CD8-positive, alpha-beta memory T cell (primary cell): Measurements from ENCODE around the gene USP27X. TPM values are rescaled to one million over a fixed set of nuclear protein-coding genes. Genes with fewer than 3 reads are reported as not detected.
A peak's percentile ranks its signal among the peaks of the same experiment; 100 is the strongest.

Source experiments
- CTCF ChIA-PET: fragments of 350-600 bp; sonication (Branson Sonifier 250); formaldehyde crosslinking; loops from one replicate; lab custom pipeline; 2021; ENCODE audit warnings: antibody characterized with exemption; lab: Charles Lee
- POLR2A ChIA-PET: fragments of 350-600 bp; sonication (Branson Sonifier 250); formaldehyde crosslinking; loops from one replicate; lab custom pipeline; 2021; ENCODE audit warnings: antibody characterized with exemption; lab: Charles Lee
- DNase-seq, 5 donors: peaks; one replicate each; pipeline versions ENCODE4 v3.0.0 to v3.0.0-alpha.2; 2020 to 2022; ENCODE audit warnings: mixed read lengths in 1 of 5
- H3K27ac ChIP-seq: one replicate; pipeline ENCODE4 v1.7.0; 2013; ENCODE audit warnings: low read depth, mild to moderate bottlenecking, low read length, moderate library complexity
- H3K27me3 ChIP-seq: 2 replicates; pipeline ENCODE4 v1.7.0; 2013; ENCODE audit warnings: low read length, mild to moderate bottlenecking; ENCODE audit not compliant: insufficient read depth, poor library complexity, severe bottlenecking
- H3K36me3 ChIP-seq: 2 replicates; pipeline ENCODE4 v1.7.0; 2013; ENCODE audit warnings: mild to moderate bottlenecking, low read length, moderate library complexity; ENCODE audit not compliant: insufficient read depth
- H3K4me1 ChIP-seq: 2 replicates; pipeline ENCODE4 v1.7.0; 2013; ENCODE audit warnings: mild to moderate bottlenecking, low read length, moderate library complexity; ENCODE audit not compliant: insufficient read depth
- H3K4me3 ChIP-seq: 2 replicates; pipeline ENCODE4 v1.7.0; 2013; ENCODE audit warnings: mild to moderate bottlenecking, low read length
- H3K9me3 ChIP-seq: 2 replicates; pipeline ENCODE4 v1.7.0; 2013; ENCODE audit warnings: mild to moderate bottlenecking, low read length
- H3K27ac Mint-ChIP-seq, 8 donors: one replicate each; pipeline ENCODE4 v1.8.0; 2020 to 2021; ENCODE audit warnings: mixed read lengths in 8 of 8, mild to moderate bottlenecking in 6 of 8, inconsistent platforms in 3 of 8, moderate library complexity in 3 of 8
- H3K27me3 Mint-ChIP-seq, 2 donors: one replicate each; pipeline ENCODE4 v1.8.0; 2020 to 2021; ENCODE audit warnings: mixed read lengths in 2 of 2, mild to moderate bottlenecking in 1 of 2, moderate library complexity in 1 of 2
- H3K36me3 Mint-ChIP-seq, 3 donors: one replicate each; pipeline ENCODE4 v1.8.0; 2020 to 2021; ENCODE audit warnings: mixed read lengths in 3 of 3, inconsistent platforms in 1 of 3, mild to moderate bottlenecking in 1 of 3
- H3K4me1 Mint-ChIP-seq, 3 donors: one replicate each; pipeline ENCODE4 v1.8.0; 2020 to 2021; ENCODE audit warnings: mixed read lengths in 3 of 3, inconsistent platforms in 1 of 3, mild to moderate bottlenecking in 1 of 3
- H3K4me3 Mint-ChIP-seq, 7 donors: one replicate each; pipeline ENCODE4 v1.8.0; 2020 to 2021; ENCODE audit warnings: mixed read lengths in 7 of 7, mild to moderate bottlenecking in 6 of 7, moderate library complexity in 4 of 7, inconsistent platforms in 2 of 7
- H3K9me3 Mint-ChIP-seq, 5 donors: one replicate each; pipeline ENCODE4 v1.8.0; 2020 to 2022; ENCODE audit warnings: mixed read lengths in 5 of 5, mild to moderate bottlenecking in 3 of 5, moderate library complexity in 2 of 5, inconsistent platforms in 1 of 5
- polyA plus RNA-seq: library from polyadenylated mRNA; unstranded; fragments of 300-500 nt; fragmentation: Illumina TruSeq; gene quantifications from one replicate; pipeline ENCODE4 v1.2.3, GENCODE V29; 2021
- total RNA-seq, 2 experiments: library from RNA; stranded (reverse); gene quantifications; one replicate each; pipeline ENCODE4 v1.2.3, GENCODE V29; 2021

USP27X gene
- total RNA-seq = 1 to 10 TPM; 1.7 TPM
- polyA plus RNA-seq = 0.69 TPM

- no peaks in the 10 kb centered on the region for H3K9me3 Mint-ChIP-seq
- H3K27me3 Mint-ChIP-seq = peaks cover 0 to 2% of the 10 kb centered on the region in 2 donors
- ChIA-PET POLR2A (interaction anchor here (1.0 kb wide), 1 partner anchor 44 kb away, joined by 3 read pairs; the partner anchor contains the start of gene CLCN5), CTCF (interaction anchor here (0.9 to 2.8 kb wide), 6 partner anchors 10 to 686 kb away, joined by 3 to 12 read pairs (median 3); partner anchors contain the start of gene CLCN5)
- peaks cover 18% of the 10 kb centered on the region for H3K4me1 ChIP-seq
- peak within 1 kb of the TSS; percentile 77 to 90 (median 82) for H3K4me3 Mint-ChIP-seq
- H3K9me3 ChIP-seq = no peaks in the 10 kb centered on the region
- H3K27me3 ChIP-seq = no peaks in the 10 kb centered on the region
- peaks cover 15 to 42% (median 22%) of the 10 kb centered on the region in 3 donors for H3K4me1 Mint-ChIP-seq
- H3K27ac ChIP-seq = peak within 1 kb of the TSS; percentile 9
- peak; percentile 74 to 88 (median 76) for DNase-seq
- peaks cover 0 to 3% (median 0%) of the 10 kb centered on the region in 3 donors for H3K36me3 Mint-ChIP-seq
- H3K36me3 ChIP-seq = no peaks in the 10 kb centered on the region
- peak within 1 kb of the TSS; percentile 60 for H3K4me3 ChIP-seq
- H3K27ac Mint-ChIP-seq = peak within 1 kb of the TSS; percentile 66 to 92 (median 72)
These were observed at the start of gene USP27X for GRCh38 chrX:49878834-49879655. USP27X (plus strand) TSS chrX:49879484; CDS start chrX:49880308, 824 bp downstream.

- Mint-ChIP-seq H3K9me3 (no peaks in the 10 kb centered on the region), H3K27ac (no peak overlapping the region), H3K27me3 (peaks cover 0 to 8% of the 10 kb centered on the region in 2 donors), H3K4me1 (no peaks in the 10 kb centered on the region), H3K4me3 (no peak overlapping the region), H3K36me3 (no peaks in the 10 kb centered on the region)
- no peak overlapping the region for H3K4me3 ChIP-seq
- H3K4me1 ChIP-seq = no peaks in the 10 kb centered on the region
- no peaks in the 10 kb centered on the region for H3K36me3 ChIP-seq
- CTCF ChIA-PET = no interaction called here
- H3K27ac ChIP-seq = no peak overlapping the region
- no peaks in the 10 kb centered on the region for H3K27me3 ChIP-seq
- POLR2A ChIA-PET = no interaction called here
- DNase-seq = no peak
- H3K9me3 ChIP-seq = no peaks in the 10 kb centered on the region
These were observed 40.9 kb upstream of the USP27X start for GRCh38 chrX:49838374-49838773.

GRCh38 chrX:49840679-49841078, 38.6 kb upstream of the USP27X start:
- no peaks in the 10 kb centered on the region for H3K9me3 Mint-ChIP-seq
- H3K27me3 Mint-ChIP-seq = peaks cover 0 to 8% of the 10 kb centered on the region in 2 donors
- Histone ChIP-seq H3K4me3 (no peak overlapping the region), H3K27me3 (no peaks in the 10 kb centered on the region), H3K27ac (no peak overlapping the region), H3K36me3 (no peaks in the 10 kb centered on the region), H3K4me1 (no peaks in the 10 kb centered on the region), H3K9me3 (no peaks in the 10 kb centered on the region)
- H3K4me3 Mint-ChIP-seq = no peak overlapping the region
- CTCF ChIA-PET = no interaction called here
- no peak overlapping the region for H3K27ac Mint-ChIP-seq
- POLR2A ChIA-PET = no interaction called here
- H3K36me3 Mint-ChIP-seq = no peaks in the 10 kb centered on the region
- DNase-seq = peak in 3 of 5 donors; percentile 7 to 51 (median 10)
- no peaks in the 10 kb centered on the region for H3K4me1 Mint-ChIP-seq

- no peak overlapping the region for H3K27ac Mint-ChIP-seq
- H3K4me3 Mint-ChIP-seq = no peak overlapping the region
- H3K27ac ChIP-seq = no peak overlapping the region
- H3K4me1 ChIP-seq = no peaks in the 10 kb centered on the region
- peaks cover 3 to 4% of the 10 kb centered on the region in 2 donors for H3K27me3 Mint-ChIP-seq
- H3K36me3 Mint-ChIP-seq = no peaks in the 10 kb centered on the region
- no peaks in the 10 kb centered on the region for H3K9me3 ChIP-seq
- no peaks in the 10 kb centered on the region for H3K27me3 ChIP-seq
- ChIA-PET POLR2A (no interaction called here), CTCF (no interaction called here)
- H3K4me1 Mint-ChIP-seq = no peaks in the 10 kb centered on the region
- no peaks in the 10 kb centered on the region for H3K9me3 Mint-ChIP-seq
- H3K36me3 ChIP-seq = no peaks in the 10 kb centered on the region
- no peak for DNase-seq
- H3K4me3 ChIP-seq = no peak overlapping the region
These were observed 36.7 kb upstream of the USP27X start for GRCh38 chrX:49842621-49843020.

- H3K4me3 Mint-ChIP-seq = no peak overlapping the region
- ChIA-PET CTCF (no interaction called here), POLR2A (no interaction called here)
These were observed 34.7 kb upstream of the USP27X start for GRCh38 chrX:49844611-49845010.

GRCh38 chrX:49845701-49846403, 33.4 kb upstream of the USP27X start:
- no peaks in the 10 kb centered on the region for H3K4me1 Mint-ChIP-seq
- no peak overlapping the region for H3K4me3 ChIP-seq
- H3K4me3 Mint-ChIP-seq = no peak overlapping the region
- no peak overlapping the region for H3K27ac ChIP-seq
- H3K27me3 Mint-ChIP-seq = peaks cover 4 to 11% of the 10 kb centered on the region in 2 donors
- no peaks in the 10 kb centered on the region for H3K36me3 Mint-ChIP-seq
- DNase-seq = no peak
- ChIA-PET POLR2A (no interaction called here), CTCF (no interaction called here)
- no peaks in the 10 kb centered on the region for H3K4me1 ChIP-seq
- no peaks in the 10 kb centered on the region for H3K36me3 ChIP-seq
- H3K9me3 ChIP-seq = no peaks in the 10 kb centered on the region
- H3K9me3 Mint-ChIP-seq = no peaks in the 10 kb centered on the region
- H3K27me3 ChIP-seq = no peaks in the 10 kb centered on the region
- H3K27ac Mint-ChIP-seq = no peak overlapping the region

More at GRCh38 chrX:49844611-49845010, 34.7 kb upstream of the USP27X start:
- H3K36me3 Mint-ChIP-seq = no peaks in the 10 kb centered on the region
- no peak overlapping the region for H3K4me3 ChIP-seq
- DNase-seq = no peak
- H3K4me1 Mint-ChIP-seq = no peaks in the 10 kb centered on the region
- peaks cover 4 to 11% of the 10 kb centered on the region in 2 donors for H3K27me3 Mint-ChIP-seq
- no peak overlapping the region for H3K27ac Mint-ChIP-seq
- H3K27me3 ChIP-seq = no peaks in the 10 kb centered on the region
- no peaks in the 10 kb centered on the region for H3K36me3 ChIP-seq
- H3K9me3 Mint-ChIP-seq = no peaks in the 10 kb centered on the region
- no peaks in the 10 kb centered on the region for H3K9me3 ChIP-seq
- H3K27ac ChIP-seq = no peak overlapping the region
- no peaks in the 10 kb centered on the region for H3K4me1 ChIP-seq

GRCh38 chrX:49846522-49846921, 32.8 kb upstream of the USP27X start:
- ChIA-PET CTCF (no interaction called here), POLR2A (no interaction called here)
- no peak for DNase-seq
- no peak overlapping the region for H3K4me3 Mint-ChIP-seq
- H3K36me3 ChIP-seq = no peaks in the 10 kb centered on the region
- no peak overlapping the region for H3K4me3 ChIP-seq
- no peaks in the 10 kb centered on the region for H3K9me3 Mint-ChIP-seq
- no peaks in the 10 kb centered on the region for H3K27me3 ChIP-seq
- no peaks in the 10 kb centered on the region for H3K36me3 Mint-ChIP-seq
- peaks cover 4 to 11% of the 10 kb centered on the region in 2 donors for H3K27me3 Mint-ChIP-seq
- no peak overlapping the region for H3K27ac ChIP-seq
- no peak overlapping the region for H3K27ac Mint-ChIP-seq
- no peaks in the 10 kb centered on the region for H3K9me3 ChIP-seq
- no peaks in the 10 kb centered on the region for H3K4me1 Mint-ChIP-seq
- no peaks in the 10 kb centered on the region for H3K4me1 ChIP-seq

GRCh38 chrX:49848275-49848674, 31.0 kb upstream of the USP27X start:
- Mint-ChIP-seq H3K4me1 (no peaks in the 10 kb centered on the region), H3K4me3 (no peak overlapping the region)
- CTCF ChIA-PET = no interaction called here

More at GRCh38 chrX:49848275-49848674, 31.0 kb upstream of the USP27X start:
- Histone ChIP-seq H3K27me3 (no peaks in the 10 kb centered on the region), H3K36me3 (no peaks in the 10 kb centered on the region), H3K4me1 (no peaks in the 10 kb centered on the region), H3K4me3 (no peak overlapping the region), H3K9me3 (no peaks in the 10 kb centered on the region), H3K27ac (no peak overlapping the region)
- DNase-seq = no peak
- Mint-ChIP-seq H3K27me3 (peaks cover 4 to 11% of the 10 kb centered on the region in 2 donors), H3K9me3 (no peaks in the 10 kb centered on the region), H3K27ac (no peak overlapping the region), H3K36me3 (no peaks in the 10 kb centered on the region)
- POLR2A ChIA-PET = no interaction called here
